ENCODE results near the gene GIMAP2.

GIMAP2 gene

GRCh38 chr7:150733482-150734095 is 48.1 kb downstream of the GIMAP2 start:
- no peak for DNase-seq (ENCODE audit: low read depth)

- no peak for DNase-seq (ENCODE audit: low read depth)
Observed at GRCh38 chr7:150734254-150734653, 48.7 kb downstream of the GIMAP2 start.

GRCh38 chr7:150735596-150736358 is 50.3 kb downstream of the GIMAP2 start:
- DNase-seq (ENCODE audit: low read depth) = no peak

GRCh38 chr7:150736864-150737263 is 51.4 kb downstream of the GIMAP2 start:
- DNase-seq (ENCODE audit: low read depth) = no peak

GRCh38 chr7:150737265-150738055 is 52.0 kb downstream of the GIMAP2 start, which contains the start of gene GIMAP5:
GIMAP5 (plus strand) TSS chr7:150737418; CDS start chr7:150740885, 3,467 bp downstream.
- no peak for DNase-seq (ENCODE audit: low read depth)

- no peak for DNase-seq (ENCODE audit: low read depth)
Observed at GRCh38 chr7:150738092-150738491, 52.6 kb downstream of the GIMAP2 start.

GRCh38 chr7:150738591-150739001 is 53.1 kb downstream of the GIMAP2 start:
- no peak for DNase-seq (ENCODE audit: low read depth)

GRCh38 chr7:150739033-150739432 is 53.5 kb downstream of the GIMAP2 start:
- DNase-seq (ENCODE audit: low read depth) = no peak

GRCh38 chr7:150740053-150740452 is 54.5 kb downstream of the GIMAP2 start:
- DNase-seq (ENCODE audit: low read depth) = no peak

GRCh38 chr7:150742286-150742968 is 56.9 kb downstream of the GIMAP2 start:
- DNase-seq (ENCODE audit: low read depth) = no peak
